GM13977 (cell line): Measurements from ENCODE around the gene TNFSF10.

Experiments
- DNase-seq: peaks from one replicate; pipeline ENCODE4 v3.0.0; 2012; ENCODE audit warnings: low spot score
- in situ Hi-C: fragments of 300-500 bp; cut with MboI; formaldehyde crosslinking; loops from one replicate; pipeline ENCODE4 v1.12.0; 2022; ENCODE audit warnings: low sequenced_read_pairs, low pct_unique_long_range_greater_than_20kb, mixed read lengths, inconsistent platforms; ENCODE audit not compliant: unreplicated experiment
- TF ChIP-seq, protein P1 (sequence below): IDR thresholded peaks from 2 replicates; pipeline ENCODE4 v1.5.1; 2012; ENCODE audit warnings: mild to moderate bottlenecking, control low read depth; ENCODE audit not compliant: insufficient read depth; ENCODE audit errors: extremely low read depth, missing control alignments

TNFSF10 gene

DNA sequence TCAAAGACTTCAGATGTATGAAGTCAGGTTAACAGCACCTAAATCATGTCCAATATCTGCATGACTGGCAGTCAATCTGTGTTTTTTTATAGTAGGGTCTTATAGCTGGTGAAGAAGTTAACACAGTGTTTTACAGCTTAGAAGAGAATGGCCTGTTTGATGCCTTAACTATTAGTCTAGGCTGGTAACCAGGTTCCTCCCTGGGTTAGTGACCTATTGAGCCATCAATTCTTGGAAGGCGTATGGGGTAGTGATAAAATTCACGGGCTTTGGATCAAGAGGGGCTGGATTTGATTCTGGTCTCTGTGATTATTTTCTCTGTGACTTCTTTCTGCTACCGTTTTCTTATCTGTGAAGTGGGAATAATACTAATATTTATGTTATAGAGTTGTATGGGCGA is 16.0 kb upstream of the TNFSF10 start:
- DNase-seq = no peak
- in situ Hi-C loops = no loop called here
- TF ChIP-seq, protein P1, sequence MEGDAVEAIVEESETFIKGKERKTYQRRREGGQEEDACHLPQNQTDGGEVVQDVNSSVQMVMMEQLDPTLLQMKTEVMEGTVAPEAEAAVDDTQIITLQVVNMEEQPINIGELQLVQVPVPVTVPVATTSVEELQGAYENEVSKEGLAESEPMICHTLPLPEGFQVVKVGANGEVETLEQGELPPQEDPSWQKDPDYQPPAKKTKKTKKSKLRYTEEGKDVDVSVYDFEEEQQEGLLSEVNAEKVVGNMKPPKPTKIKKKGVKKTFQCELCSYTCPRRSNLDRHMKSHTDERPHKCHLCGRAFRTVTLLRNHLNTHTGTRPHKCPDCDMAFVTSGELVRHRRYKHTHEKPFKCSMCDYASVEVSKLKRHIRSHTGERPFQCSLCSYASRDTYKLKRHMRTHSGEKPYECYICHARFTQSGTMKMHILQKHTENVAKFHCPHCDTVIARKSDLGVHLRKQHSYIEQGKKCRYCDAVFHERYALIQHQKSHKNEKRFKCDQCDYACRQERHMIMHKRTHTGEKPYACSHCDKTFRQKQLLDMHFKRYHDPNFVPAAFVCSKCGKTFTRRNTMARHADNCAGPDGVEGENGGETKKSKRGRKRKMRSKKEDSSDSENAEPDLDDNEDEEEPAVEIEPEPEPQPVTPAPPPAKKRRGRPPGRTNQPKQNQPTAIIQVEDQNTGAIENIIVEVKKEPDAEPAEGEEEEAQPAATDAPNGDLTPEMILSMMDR = no peak

DNA sequence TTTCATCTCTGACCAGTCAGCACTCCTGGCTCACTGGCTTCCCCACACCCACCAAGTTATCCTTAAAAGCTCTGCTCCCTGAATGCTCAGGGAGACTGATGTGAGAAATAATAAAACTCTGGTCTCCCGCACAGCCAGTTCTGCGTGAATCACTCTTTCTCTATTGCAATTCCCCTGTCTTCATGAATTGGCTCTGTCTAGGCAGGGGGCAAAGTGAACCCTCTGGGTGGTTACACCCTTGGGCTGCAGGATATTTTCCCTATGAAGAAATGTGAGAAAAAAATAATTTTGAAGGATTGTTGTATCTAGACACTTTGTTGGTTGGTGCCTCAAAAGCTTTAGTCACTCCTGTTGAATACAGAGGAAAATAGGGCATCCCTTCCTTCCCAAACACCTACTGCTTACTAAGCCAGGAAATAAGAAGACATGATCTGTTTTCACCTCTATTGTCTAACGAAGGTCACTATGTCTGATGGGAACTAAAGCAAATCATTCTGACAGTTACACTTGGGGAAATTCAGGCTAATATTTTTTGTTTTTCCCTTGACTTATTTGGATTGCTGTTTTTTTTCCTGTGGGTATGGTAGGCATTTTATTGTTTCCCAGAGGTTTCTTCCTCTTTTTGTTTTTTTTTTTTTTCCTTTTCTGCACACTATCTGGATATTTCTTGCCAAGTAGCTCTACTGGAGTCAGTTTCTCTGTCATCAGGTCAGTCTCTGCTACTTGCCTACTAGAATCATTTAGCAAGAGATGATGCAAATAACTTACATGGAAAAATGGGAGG is 15.3 kb upstream of the TNFSF10 start:
- in situ Hi-C loops = no loop called here
- DNase-seq = no peak
- TF ChIP-seq, protein P1 = no peak

DNA sequence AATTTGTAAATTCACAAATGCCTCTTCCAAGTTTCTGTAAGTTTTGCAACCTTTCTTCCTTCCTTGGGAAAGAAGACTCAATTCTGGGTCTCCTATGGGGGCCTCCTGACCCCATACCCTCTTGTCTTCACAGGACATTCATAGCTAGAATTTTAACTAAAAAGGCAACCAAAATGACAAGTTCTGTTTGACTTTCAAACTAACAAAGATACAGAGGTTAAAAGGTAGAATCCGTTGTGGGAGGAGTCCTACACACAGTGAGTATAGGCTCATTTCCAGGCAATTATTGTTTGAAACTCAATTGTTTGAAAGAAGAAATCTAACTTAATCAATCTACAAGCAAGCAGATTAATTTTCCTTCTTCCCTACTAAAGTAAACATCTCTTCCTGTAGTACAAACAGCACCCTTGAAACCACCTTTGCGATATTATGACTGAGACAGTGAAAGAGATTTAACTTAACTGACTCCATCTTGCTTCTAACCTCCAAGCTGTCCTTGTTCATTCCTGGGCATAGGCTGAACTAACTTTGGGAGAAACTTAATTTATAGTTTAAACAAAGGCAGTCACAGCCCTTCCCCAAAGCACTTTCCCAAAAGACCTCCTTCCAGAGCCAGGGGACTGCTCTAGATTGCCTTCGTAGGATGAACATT is 14.4 kb upstream of the TNFSF10 start:
- no peak for DNase-seq
- in situ Hi-C loops = no loop called here
- TF ChIP-seq, protein P1 = no peak

DNA sequence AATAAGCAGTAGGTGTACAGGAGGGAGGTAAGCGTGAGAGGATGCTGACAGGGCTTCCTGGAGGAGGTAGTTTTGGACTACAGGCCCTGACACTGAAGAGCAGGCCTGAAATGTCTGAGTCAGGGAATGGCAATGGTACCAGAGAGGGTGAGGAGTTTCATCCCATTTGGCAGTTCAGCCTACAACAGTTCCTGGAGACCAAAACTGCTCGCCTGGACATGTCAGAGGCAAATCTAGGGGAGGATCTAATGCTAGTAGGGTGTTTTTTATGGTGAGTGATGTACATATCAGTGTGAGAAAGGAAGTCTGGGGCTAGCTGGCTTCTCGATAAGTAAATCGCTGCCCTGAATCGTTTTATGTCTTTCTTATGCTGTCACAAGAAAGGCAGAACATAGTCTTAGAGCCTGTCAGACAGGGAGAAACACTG is 13.8 kb upstream of the TNFSF10 start:
- DNase-seq = no peak
- TF ChIP-seq, protein P1 = no peak
- in situ Hi-C loops = no loop called here

DNA sequence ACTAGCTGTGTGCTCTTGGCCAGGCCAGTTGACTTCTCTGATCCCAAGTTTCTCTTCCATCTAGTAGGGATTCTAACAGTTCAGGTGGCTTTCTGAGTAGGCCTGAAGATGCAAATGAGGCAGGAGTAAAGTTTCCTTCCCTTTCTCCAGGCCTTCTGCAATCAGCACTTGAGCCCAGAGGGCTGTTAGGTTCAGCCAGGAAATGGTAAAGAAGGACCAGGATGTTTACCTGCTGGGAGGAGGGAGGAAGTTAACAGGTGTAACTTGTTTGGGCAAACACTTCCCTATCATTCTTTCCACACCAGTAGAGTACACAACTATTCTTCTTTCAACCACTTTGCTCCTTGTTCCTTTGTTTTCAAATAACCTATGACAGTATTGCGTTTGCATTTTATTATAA is 13.3 kb upstream of the TNFSF10 start:
- in situ Hi-C loops = no loop called here
- DNase-seq = no peak
- TF ChIP-seq, protein P1 = no peak

DNA sequence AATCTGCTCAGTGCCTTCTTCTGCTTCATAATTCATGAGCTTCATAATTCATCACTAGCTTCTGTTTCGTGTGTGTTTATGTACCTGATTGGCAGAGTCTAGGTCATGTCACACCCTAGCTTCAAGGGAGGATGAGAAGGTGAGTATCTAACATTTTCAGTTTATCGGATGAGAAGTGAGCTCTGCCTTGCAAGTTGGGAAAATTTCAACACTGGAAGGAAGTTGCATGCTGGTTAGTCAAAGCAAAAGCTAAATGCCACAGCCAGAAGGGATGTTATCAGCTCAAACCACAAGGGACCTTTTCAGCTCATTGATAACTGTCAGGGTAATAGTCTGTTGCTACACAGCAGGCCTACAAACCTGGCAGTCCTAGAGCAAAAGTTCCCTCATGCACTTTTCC is 7.3 kb upstream of the TNFSF10 start:
- DNase-seq = no peak
- in situ Hi-C loops = no loop called here

More for the DNA sequence above, 7.3 kb upstream of the TNFSF10 start:
- TF ChIP-seq, protein P1 = no peak
